ENCODE results near the gene MAGI3. TPM values are rescaled to one million over a fixed set of nuclear protein-coding genes. Genes with fewer than 3 reads are reported as not detected.

The MAGI3 gene
- polyA plus RNA-seq, 1 experiment, result 1.9 TPM

GRCh38 chr1:113542221-113542701, 151.9 kb downstream of the MAGI3 start:
- H3K27me3 ChIP-seq (ENCODE audit: control insufficient read depth, insufficient read depth, low read length), result no peaks in the 10 kb centered on the region
- no peak for DNase-seq (ENCODE audit: low read depth)
- TF ChIP-seq CTCF (IDR thresholded peaks at IDR 0.05; ENCODE audit: insufficient read depth, low read depth, low read length), result no peak
- ChIA-PET POLR2A (no interaction called here), CTCF (no interaction called here)
- no peak overlapping the region for H3K4me3 ChIP-seq (ENCODE audit: low read depth, low read length)
- no peaks in the 10 kb centered on the region for H3K36me3 ChIP-seq (ENCODE audit: control insufficient read depth, insufficient read depth, low read length)

- Histone ChIP-seq H3K27me3 (ENCODE audit: control insufficient read depth, insufficient read depth, low read length) (no peaks in the 10 kb centered on the region), H3K36me3 (ENCODE audit: control insufficient read depth, insufficient read depth, low read length) (no peaks in the 10 kb centered on the region), H3K4me3 (ENCODE audit: low read depth, low read length) (no peak overlapping the region)
- POLR2A ChIA-PET, result no interaction called here
- DNase-seq (ENCODE audit: low read depth), result no peak
- no peak for TF ChIP-seq CTCF (IDR thresholded peaks at IDR 0.05; ENCODE audit: insufficient read depth, low read depth, low read length)
- CTCF ChIA-PET, result no interaction called here
Measured at GRCh38 chr1:113543110-113543509, 152.8 kb downstream of the MAGI3 start.

- H3K27me3 ChIP-seq (ENCODE audit: control insufficient read depth, insufficient read depth, low read length), result no peaks in the 10 kb centered on the region
- ChIA-PET CTCF (no interaction called here), POLR2A (no interaction called here)
- DNase-seq (ENCODE audit: low read depth), result no peak
- TF ChIP-seq CTCF (IDR thresholded peaks at IDR 0.05; ENCODE audit: insufficient read depth, low read depth, low read length), result no peak
- H3K4me3 ChIP-seq (ENCODE audit: low read depth, low read length), result no peak overlapping the region
- H3K36me3 ChIP-seq (ENCODE audit: control insufficient read depth, insufficient read depth, low read length), result no peaks in the 10 kb centered on the region
Measured at GRCh38 chr1:113545210-113545609, 154.9 kb downstream of the MAGI3 start.

GRCh38 chr1:113545626-113546025, 155.3 kb downstream of the MAGI3 start:
- no peak for DNase-seq (ENCODE audit: low read depth)
- no peaks in the 10 kb centered on the region for H3K27me3 ChIP-seq (ENCODE audit: control insufficient read depth, insufficient read depth, low read length)
- no peaks in the 10 kb centered on the region for H3K36me3 ChIP-seq (ENCODE audit: control insufficient read depth, insufficient read depth, low read length)
- POLR2A ChIA-PET, result no interaction called here
- H3K4me3 ChIP-seq (ENCODE audit: low read depth, low read length), result no peak overlapping the region
- no peak for TF ChIP-seq CTCF (IDR thresholded peaks at IDR 0.05; ENCODE audit: insufficient read depth, low read depth, low read length)
- CTCF ChIA-PET, result no interaction called here

GRCh38 chr1:113551728-113552127, 161.4 kb downstream of the MAGI3 start:
- no peak for DNase-seq (ENCODE audit: low read depth)
- POLR2A ChIA-PET, result no interaction called here

More at GRCh38 chr1:113551728-113552127, 161.4 kb downstream of the MAGI3 start:
- CTCF ChIA-PET, result no interaction called here
- H3K36me3 ChIP-seq (ENCODE audit: control insufficient read depth, insufficient read depth, low read length), result no peaks in the 10 kb centered on the region
- H3K4me3 ChIP-seq (ENCODE audit: low read depth, low read length), result no peak overlapping the region
- H3K27me3 ChIP-seq (ENCODE audit: control insufficient read depth, insufficient read depth, low read length), result no peaks in the 10 kb centered on the region
- no peak for TF ChIP-seq CTCF (IDR thresholded peaks at IDR 0.05; ENCODE audit: insufficient read depth, low read depth, low read length)
